A549 (cell line): Measurements from ENCODE around the gene TPRG1L. TPM values are rescaled to one million over a fixed set of nuclear protein-coding genes. Genes with fewer than 3 reads are reported as not detected.

Experiments
- ATAC-seq, 2 experiments: fragments of 200-7000 bp in 1 of 2; fragments of >200 bp in 1 of 2; cut with Nextera tagmentation in 1 of 2; cut with Tn5 transposase in 1 of 2; 3 replicates each; pipeline versions ENCODE4 v1.8.0 to v1.9.1; 2018 to 2020; ENCODE audit warnings: mild to moderate bottlenecking in 1 of 2, moderate library complexity in 1 of 2
- CTCF ChIA-PET: fragments of 300-600 bp; sonication (Branson Sonifier 250); formaldehyde crosslinking; extraction: SDS; loops from one replicate; lab custom pipeline; 2021; ENCODE audit warnings: antibody characterized with exemption, inconsistent platforms; lab: Yijun Ruan, JAX
- POLR2A ChIA-PET: fragments of 350-600 bp; formaldehyde crosslinking; extraction: SDS; loops from one replicate; lab custom pipeline; 2021; ENCODE audit warnings: antibody characterized with exemption, inconsistent platforms; lab: Yijun Ruan, JAX
- DNase-seq, 2 experiments: peaks; one replicate each; pipeline versions ENCODE4 v3.0.0 to v3.0.0-alpha.2; 2011 to 2016; ENCODE audit warnings: low read depth in 1 of 2, low spot score in 1 of 2
- FAIRE-seq: peaks from 2 replicates; lab custom pipeline; 2011; peaks lifted over from hg19 to GRCh38; lab: Jason Lieb, UNC
- H3K27ac ChIP-seq, 2 experiments: fragments of >200 bp; sonication (Bioruptor Twin); formaldehyde crosslinking; 3 replicates each; pipeline ENCODE4 v1.5.1; 2016 to 2017
- H3K4me1 ChIP-seq: fragments of >200 bp; sonication (Bioruptor Twin); formaldehyde crosslinking; 3 replicates; pipeline ENCODE4 v1.6.1; 2016
- H3K4me2 ChIP-seq: fragments of >200 bp; sonication (Bioruptor Twin); formaldehyde crosslinking; 3 replicates; pipeline ENCODE4 v1.6.1; 2016
- H3K4me3 ChIP-seq: fragments of >200 bp; sonication (Bioruptor Twin); formaldehyde crosslinking; 3 replicates; pipeline ENCODE4 v1.5.1; 2016
- H3K9me3 ChIP-seq: fragments of >200 bp; sonication (Bioruptor Twin); formaldehyde crosslinking; 3 replicates; pipeline ENCODE4 v1.6.1; 2016
- BCL3 ChIP-seq: fragments of >200 bp; sonication (Bioruptor Twin); formaldehyde crosslinking; IDR thresholded peaks from 3 replicates; pipeline ENCODE4 v1.6.1; 2016
- CEBPB ChIP-seq, 2 experiments: fragments of >200 bp in 1 of 2; sonication (Bioruptor Twin) in 1 of 2; formaldehyde crosslinking in 1 of 2; IDR thresholded peaks; 2 replicates each; pipeline ENCODE4 v1.6.1; 2012 to 2016
- CHD4 ChIP-seq: fragments of 200-600 bp; sonication (generic); IDR thresholded peaks from 2 replicates; pipeline ENCODE4 v1.6.1; 2016; ENCODE audit warnings: antibody characterized with exemption, mild to moderate bottlenecking, borderline replicate concordance
- E2F6 ChIP-seq: IDR thresholded peaks from 2 replicates; pipeline ENCODE4 v1.6.1; 2012; ENCODE audit warnings: low read depth, borderline replicate concordance
- EHF ChIP-seq: fragments of 250-450 bp; sonication (Bioruptor Pico); IDR thresholded peaks from 2 replicates; pipeline ENCODE4 v1.5.0; 2020; ENCODE audit warnings: mild to moderate bottlenecking
- EHMT2 ChIP-seq: fragments of 200-600 bp; sonication (generic); IDR thresholded peaks from 2 replicates; pipeline ENCODE4 v1.6.1; 2016; ENCODE audit warnings: antibody characterized with exemption, low read depth, mild to moderate bottlenecking, moderate library complexity
- ELK1 ChIP-seq: fragments of 150-350 bp; IDR thresholded peaks from 2 replicates; pipeline ENCODE4 v1.6.1; 2014; ENCODE audit warnings: low read depth, mild to moderate bottlenecking, low read length
- EP300 ChIP-seq, 2 experiments: fragments of >200 bp; sonication (Bioruptor Twin); formaldehyde crosslinking; IDR thresholded peaks; 2 replicates in 1 of 2; 3 replicates in 1 of 2; pipeline ENCODE4 v1.6.1; 2016 to 2017
- FOXS1 ChIP-seq: fragments of 250-450 bp; sonication (Bioruptor Pico); IDR thresholded peaks from 2 replicates; pipeline ENCODE4 v1.5.0; 2020; ENCODE audit warnings: mild to moderate bottlenecking, moderate library complexity
- HOXA7 ChIP-seq: fragments of 250-450 bp; sonication (Bioruptor Pico); IDR thresholded peaks from 2 replicates; pipeline ENCODE4 v1.5.0; 2020; ENCODE audit warnings: mild to moderate bottlenecking, moderate library complexity
- KDM5A ChIP-seq: fragments of 200-600 bp; sonication (generic); IDR thresholded peaks from 2 replicates; pipeline ENCODE4 v1.6.1; 2016; ENCODE audit warnings: antibody characterized with exemption, mild to moderate bottlenecking
- MAFK ChIP-seq: fragments of 450-650 bp; IDR thresholded peaks from 2 replicates; pipeline ENCODE4 v1.6.1; 2014; ENCODE audit not compliant: partially characterized antibody
- MAX ChIP-seq: IDR thresholded peaks from 2 replicates; pipeline ENCODE4 v1.6.1; 2012
- MYC ChIP-seq: IDR thresholded peaks from 2 replicates; pipeline ENCODE4 v1.6.1; 2012; ENCODE audit warnings: mild to moderate bottlenecking, inconsistent platforms, low read length, improper control_type of control experiment, borderline replicate concordance
- NFE2L2 ChIP-seq: fragments of 150-350 bp; conservative IDR thresholded peaks from 2 replicates; pipeline ENCODE4 v1.6.1; 2014; ENCODE audit warnings: low read length
- PBX3 ChIP-seq: IDR thresholded peaks from 2 replicates; pipeline ENCODE4 v1.6.1; 2012
- PHF8 ChIP-seq: fragments of 200-600 bp; sonication (generic); IDR thresholded peaks from 2 replicates; pipeline ENCODE4 v1.6.1; 2016; ENCODE audit warnings: low read depth, mild to moderate bottlenecking, antibody characterized with exemption, moderate library complexity, borderline replicate concordance
- RARB ChIP-seq: fragments of 250-450 bp; sonication (Bioruptor Pico); IDR thresholded peaks from 2 replicates; pipeline ENCODE4 v1.8.0; 2021; ENCODE audit warnings: mild to moderate bottlenecking, moderate library complexity
- RCOR1 ChIP-seq: fragments of 150-350 bp; IDR thresholded peaks from 2 replicates; pipeline ENCODE4 v1.6.1; 2014; ENCODE audit warnings: antibody characterized with exemption, low read length, low read depth
- RNF2 ChIP-seq: fragments of 200-600 bp; sonication (generic); IDR thresholded peaks from 2 replicates; pipeline ENCODE4 v1.6.1; 2016; ENCODE audit warnings: low read depth, mild to moderate bottlenecking, antibody characterized with exemption, moderate library complexity, borderline replicate concordance
- SMC3 ChIP-seq: fragments of >200 bp; sonication (Bioruptor Twin); formaldehyde crosslinking; IDR thresholded peaks from 3 replicates; pipeline ENCODE4 v1.6.1; 2018; ENCODE audit warnings: inconsistent platforms
- SREBF2 ChIP-seq: fragments of 450-650 bp; IDR thresholded peaks from 2 replicates; pipeline ENCODE4 v1.6.1; 2014; ENCODE audit warnings: mild to moderate bottlenecking, moderate library complexity
- TP53 ChIP-seq: fragments of 250-450 bp; sonication (Bioruptor Pico); IDR thresholded peaks from 2 replicates; pipeline ENCODE4 v1.5.0; 2021; ENCODE audit warnings: mild to moderate bottlenecking, moderate library complexity
- USF2 ChIP-seq: fragments of 450-650 bp; IDR thresholded peaks from 2 replicates; pipeline ENCODE4 v1.6.1; 2014; ENCODE audit warnings: antibody characterized with exemption
- ZNF302 ChIP-seq: fragments of 250-450 bp; sonication (Bioruptor Pico); IDR thresholded peaks from 2 replicates; pipeline ENCODE4 v1.9.0; 2021; ENCODE audit warnings: inconsistent platforms, mild to moderate bottlenecking, moderate library complexity
- WGBS: methylation state at CpG from one replicate; pipeline ENCODE4 v1.1.6; 2017; ENCODE audit errors: missing lambda C conversion rate; 5-methylcytosine and 5-hydroxymethylcytosine counted together
- polyA plus RNA-seq, 4 experiments: library from polyadenylated mRNA; depleted of rRNA in 3 of 4; stranded (reverse); fragments of >200 nt; fragmentation: RNase III in 1 of 4; extraction: RNeasy Plus Mini Kit Qiagen cat#74134 plus additional on column Dnase treatment in 1 of 4; gene quantifications; 2 replicates in 3 of 4; 3 replicates in 1 of 4; pipeline ENCODE4 v1.2.3, GENCODE V29; 2011 to 2017

TPRG1L gene
- polyA plus RNA-seq, 2 of the 4 experiments (the other 2 are of a cell fraction), result 13.1 to 20.1 TPM

GRCh38 chr1:3599816-3600215, 25.0 kb upstream of the TPRG1L start:
- ATAC-seq (no peak), FAIRE-seq (no peak)
- CTCF ChIA-PET, result interaction anchor here (0.8 to 1.6 kb wide), 3 partner anchors 10 to 147 kb away, joined by 3 to 5 read pairs (median 3); no protein-coding TSS in a partner anchor

GRCh38 chr1:3600354-3600753, 24.5 kb upstream of the TPRG1L start:
- no peak for TF ChIP-seq EP300 (IDR thresholded peaks at IDR 0.05)
- no peak for TF ChIP-seq CEBPB (IDR thresholded peaks at IDR 0.05)
- TF ChIP-seq SMC3, result no peak
- TF ChIP-seq FOXS1 (CRISPR knock-in tag), result no peak
- no peak for TF ChIP-seq HOXA7
- TF ChIP-seq MAX, result no peak
- POLR2A ChIA-PET, result no interaction called here

More at GRCh38 chr1:3599816-3600215, 25.0 kb upstream of the TPRG1L start:
- Histone ChIP-seq H3K4me3 (no peak overlapping the region), H3K27ac (no peak overlapping the region), H3K4me2 (no peak overlapping the region), H3K9me3 (no peaks in the 10 kb centered on the region), H3K4me1 (no peaks in the 10 kb centered on the region)
- DNase-seq, result no peak
- POLR2A ChIA-PET, result no interaction called here
- TF ChIP-seq SREBF2 (no peak), CHD4 (no peak), EHF (no peak), HOXA7 (no peak), RCOR1 (no peak), KDM5A (no peak), ZNF302 (CRISPR knock-in tag) (no peak), E2F6 (no peak), RARB (no peak), TP53 (no peak)
- 64% methylated on average over 11 of the region's 15 CpGs for WGBS

GRCh38 chr1:3601743-3602142, 23.1 kb upstream of the TPRG1L start:
- Histone ChIP-seq H3K9me3 (no peaks in the 10 kb centered on the region), H3K4me1 (no peaks in the 10 kb centered on the region), H3K4me2 (no peak overlapping the region), H3K4me3 (no peak overlapping the region), H3K27ac (no peak overlapping the region)
- DNase-seq (no peak), FAIRE-seq (no peak), ATAC-seq (no peak)
- 79% methylated on average over 14 of the region's 16 CpGs for WGBS
- TF ChIP-seq NFE2L2 (no peak), MYC (no peak), MAFK (no peak), MAX (no peak), EHMT2 (no peak), PBX3 (no peak), CEBPB (IDR thresholded peaks at IDR 0.05) (no peak), ELK1 (no peak), RNF2 (no peak), BCL3 (no peak), PHF8 (no peak), USF2 (no peak)
- POLR2A ChIA-PET, result no interaction called here
- CTCF ChIA-PET, result interaction anchor here (1.2 to 1.8 kb wide), 3 partner anchors 13 to 17 kb away, joined by 5 read pairs; no protein-coding TSS in a partner anchor

More at GRCh38 chr1:3600354-3600753, 24.5 kb upstream of the TPRG1L start:
- FAIRE-seq (no peak), DNase-seq (no peak), ATAC-seq (no peak)
- CTCF ChIA-PET, result interaction anchor here (0.7 to 1.6 kb wide), 4 partner anchors 10 to 148 kb away, joined by 3 to 5 read pairs (median 3); no protein-coding TSS in a partner anchor
- Histone ChIP-seq H3K4me3 (no peak overlapping the region), H3K4me1 (no peaks in the 10 kb centered on the region), H3K9me3 (no peaks in the 10 kb centered on the region), H3K4me2 (no peak overlapping the region), H3K27ac (no peak overlapping the region)
- WGBS, result 72% methylated on average over 7 of the region's 10 CpGs
